ENCODE measurements around the gene SLC22A13. TPM values are rescaled to one million over a fixed set of nuclear protein-coding genes. Genes with fewer than 3 reads are reported as not detected.
"Not testable (repeated sequence)": the region's sequence is repeated elsewhere in the genome, so short reads cannot be mapped to it uniquely, and the experiment has no call there.

The SLC22A13 gene
- total RNA-seq, 4 donors from 2014 or later = 0.16 to 1.3 (median 0.69) TPM

- H3K36me3 ChIP-seq = peaks cover 0 to 12% of the 10 kb centered on the region in 2 donors
- no peak within 1 kb of the TSS for H3K4me3 ChIP-seq
- no peak within 1 kb of the TSS for H3K27ac ChIP-seq
- TF ChIP-seq POLR2AphosphoS5 (IDR thresholded peaks at IDR 0.05) (no peak), POLR2A (IDR thresholded peaks at IDR 0.05) (no peak), EP300 (IDR thresholded peaks at IDR 0.05) (no peak), CTCF (IDR thresholded peaks at IDR 0.05) (no peak)
- H3K27me3 ChIP-seq = no peaks in the 10 kb centered on the region
- ATAC-seq = no peak
- H3K4me1 ChIP-seq = no peaks in the 10 kb centered on the region
- 81 to 100% methylated on average over 1 to 6 of the region's 14 CpGs for WGBS, 2 donors (ENCODE audit: low coverage in 1 of 2)
- H3K9me3 ChIP-seq = no peaks in the 10 kb centered on the region
These were observed 16.5 kb downstream of the SLC22A13 start, which contains the start of gene SLC22A14 for GRCh38 chr3:38281895-38282686. Gene SLC22A14 (plus strand): TSS chr3:38282294. CDS start chr3:38306027, 23,733 bp downstream.

GRCh38 chr3:38283810-38284755 lies 18.5 kb downstream of the SLC22A13 start:
- Histone ChIP-seq H3K4me3 (no peak overlapping the region), H3K9me3 (no peaks in the 10 kb centered on the region), H3K27me3 (no peaks in the 10 kb centered on the region), H3K4me1 (no peaks in the 10 kb centered on the region), H3K36me3 (no peaks in the 10 kb centered on the region), H3K27ac (no peak overlapping the region)
- TF ChIP-seq POLR2A (IDR thresholded peaks at IDR 0.05) (no peak), POLR2AphosphoS5 (IDR thresholded peaks at IDR 0.05) (no peak), EP300 (IDR thresholded peaks at IDR 0.05) (no peak), CTCF (IDR thresholded peaks at IDR 0.05) (no peak)
- WGBS, 2 donors (ENCODE audit: low coverage in 1 of 2) = 46 to 72% methylated on average over 5 to 9 of the region's 16 CpGs
- peak; percentile 28 for ATAC-seq

GRCh38 chr3:38284756-38285150 lies 19.1 kb downstream of the SLC22A13 start:
- no peak for ATAC-seq
- Histone ChIP-seq H3K4me3 (no peak overlapping the region), H3K27ac (no peak overlapping the region), H3K36me3 (no peaks in the 10 kb centered on the region), H3K9me3 (no peaks in the 10 kb centered on the region), H3K27me3 (no peaks in the 10 kb centered on the region), H3K4me1 (no peaks in the 10 kb centered on the region)
- TF ChIP-seq POLR2AphosphoS5 (IDR thresholded peaks at IDR 0.05) (no peak), EP300 (IDR thresholded peaks at IDR 0.05) (no peak), CTCF (IDR thresholded peaks at IDR 0.05) (no peak), POLR2A (IDR thresholded peaks at IDR 0.05) (no peak)
- WGBS, 2 donors (ENCODE audit: low coverage in 1 of 2) = 41 to 78% methylated on average over 2 to 6 of the region's 6 CpGs

GRCh38 chr3:38289286-38290217 lies 23.9 kb downstream of the SLC22A13 start:
- ATAC-seq, H3K9me3 ChIP-seq: not testable (repeated sequence)
- WGBS, 2 donors (ENCODE audit: low coverage in 1 of 2) = 88 to 100% methylated on average over 2 to 12 of the region's 16 CpGs

GRCh38 chr3:38297053-38297452 lies 31.4 kb downstream of the SLC22A13 start:
- ATAC-seq, H3K27ac ChIP-seq, H3K9me3 ChIP-seq, H3K36me3 ChIP-seq, H3K4me3 ChIP-seq, H3K27me3 ChIP-seq, H3K4me1 ChIP-seq: not testable (repeated sequence)
- WGBS, 2 donors (ENCODE audit: low coverage in 1 of 2) = 73 to 90% methylated on average over 3 to 4 of the region's 4 CpGs

More at GRCh38 chr3:38289286-38290217, 23.9 kb downstream of the SLC22A13 start:
- not testable (repeated sequence) for H3K4me1 ChIP-seq, H3K27ac ChIP-seq, H3K36me3 ChIP-seq, H3K27me3 ChIP-seq, H3K4me3 ChIP-seq
